GM18870 (cell line): ENCODE measurements around the gene PTPRM.

ENCODE experiments used
- ATAC-seq: cut with Tn5 transposase; IDR thresholded peaks from one replicate; pipeline ENCODE4 v1.9.1; 2021; ENCODE audit warnings: moderate library complexity; ENCODE audit not compliant: unreplicated experiment

Gene PTPRM

DNA sequence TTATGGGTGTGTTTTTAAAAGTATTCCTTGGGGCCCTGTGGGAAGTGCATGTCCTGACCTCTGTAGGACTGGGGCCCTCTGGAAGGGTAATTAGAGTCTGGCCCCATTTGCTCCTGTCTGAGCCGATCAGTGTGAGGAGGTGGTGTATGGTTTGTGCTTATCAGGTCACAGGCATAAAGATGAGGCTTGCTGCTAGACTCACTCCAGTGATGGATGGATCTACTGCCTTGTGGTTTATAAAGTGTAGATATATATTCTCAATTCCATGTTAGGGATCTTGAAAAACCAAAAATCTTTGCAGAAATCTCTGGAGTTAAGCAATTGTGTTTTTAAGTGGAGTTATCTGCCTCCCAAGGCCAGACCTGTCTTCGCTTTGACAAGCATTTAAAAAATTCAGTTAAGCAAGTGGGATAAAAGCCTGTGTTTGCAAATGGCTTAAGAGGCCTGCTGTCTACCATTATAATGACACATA lies 182.4 kb downstream of the PTPRM start:
- ATAC-seq, result no peak

DNA sequence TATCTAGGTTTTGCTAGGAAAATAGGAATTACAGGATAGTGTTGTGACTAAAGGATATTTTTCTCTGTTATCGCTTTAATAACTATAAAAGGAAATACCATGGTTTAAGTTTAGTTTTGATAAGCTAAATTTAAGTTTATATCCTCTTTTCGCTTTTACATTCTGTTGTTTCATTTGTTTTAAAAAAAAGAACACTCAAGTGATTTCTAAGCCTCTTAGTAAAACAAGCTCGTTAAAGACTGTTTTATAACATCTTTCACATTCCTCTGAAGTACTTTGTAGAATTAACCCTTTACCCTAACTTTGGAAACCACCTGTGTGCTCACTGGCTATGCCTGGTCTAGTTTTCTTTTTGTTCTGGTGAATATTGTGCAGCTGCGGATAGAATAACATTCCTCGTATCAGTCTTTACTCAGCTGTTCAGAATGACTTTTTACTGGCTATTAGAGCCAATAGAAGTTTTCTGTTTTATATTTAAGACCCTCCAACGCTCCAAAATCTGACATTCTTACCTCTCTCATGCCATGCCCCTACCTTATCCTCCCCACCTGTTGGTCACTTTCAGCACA lies 183.1 kb downstream of the PTPRM start:
- no peak for ATAC-seq

DNA sequence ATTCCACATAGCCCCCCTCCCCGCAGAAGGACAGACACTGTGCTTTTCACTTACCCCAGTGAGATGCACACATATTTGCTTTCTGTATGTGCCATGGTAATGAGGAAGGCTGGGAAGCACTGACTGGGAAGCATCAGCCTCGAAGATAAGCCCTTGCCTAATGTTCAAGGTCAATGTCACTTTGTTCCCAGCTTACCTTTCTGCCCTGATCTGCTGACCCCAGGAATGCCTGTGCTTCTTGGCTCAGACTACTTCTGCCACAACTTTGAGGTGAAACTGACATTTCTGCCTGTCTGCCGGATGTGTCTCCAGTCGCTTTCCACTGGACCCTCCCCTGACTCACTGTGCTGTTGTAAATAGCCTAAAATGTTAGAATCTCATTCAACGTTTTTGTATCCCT lies 183.8 kb downstream of the PTPRM start:
- no peak for ATAC-seq

- ATAC-seq, result no peak
These were observed 187.1 kb downstream of the PTPRM start for GRCh38 chr18:7754258-7754657.

DNA sequence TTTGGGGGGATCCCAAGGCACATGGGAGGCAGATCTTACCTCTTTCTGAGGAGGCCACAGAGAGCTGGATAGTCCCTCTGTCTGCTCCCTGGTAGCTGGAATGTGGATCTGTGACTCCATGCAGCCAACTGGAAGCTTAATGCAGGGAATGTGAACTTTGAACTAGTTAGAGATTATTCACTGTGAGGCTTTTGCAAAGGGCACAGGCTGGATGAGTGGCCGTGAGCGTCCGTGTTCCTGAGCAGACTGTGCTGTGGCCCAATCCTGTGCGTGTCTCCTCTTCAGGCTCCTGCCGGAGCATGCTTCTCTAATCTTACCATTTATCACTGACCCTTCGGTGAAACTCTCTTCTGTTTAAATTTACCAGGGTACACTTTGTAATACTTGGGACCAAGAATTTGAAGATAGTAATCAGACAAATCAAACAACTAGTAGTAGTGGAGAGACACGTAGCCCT lies 187.6 kb downstream of the PTPRM start:
- no peak for ATAC-seq

- ATAC-seq, result no peak
These were observed 188.8 kb downstream of the PTPRM start for GRCh38 chr18:7755753-7756475.

DNA sequence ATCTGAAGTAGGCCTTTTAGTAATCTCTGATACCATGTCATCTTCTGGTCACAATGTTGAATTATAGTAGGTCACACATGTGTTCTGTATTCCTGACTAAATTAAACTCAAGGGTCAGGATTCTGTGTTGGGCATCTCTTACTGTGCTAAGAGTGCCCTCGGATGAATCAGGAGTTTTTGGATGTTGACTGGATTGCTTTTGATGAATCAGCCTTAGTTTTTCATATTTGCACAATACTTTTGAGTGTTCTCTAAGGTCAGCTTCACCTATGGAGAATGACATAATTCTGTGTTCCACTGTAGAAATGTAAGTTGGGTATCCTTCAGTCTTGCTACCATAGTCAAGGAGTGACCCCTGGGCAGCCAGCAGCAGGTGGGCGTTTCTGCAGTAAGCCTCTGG lies 190.1 kb downstream of the PTPRM start:
- no peak for ATAC-seq

DNA sequence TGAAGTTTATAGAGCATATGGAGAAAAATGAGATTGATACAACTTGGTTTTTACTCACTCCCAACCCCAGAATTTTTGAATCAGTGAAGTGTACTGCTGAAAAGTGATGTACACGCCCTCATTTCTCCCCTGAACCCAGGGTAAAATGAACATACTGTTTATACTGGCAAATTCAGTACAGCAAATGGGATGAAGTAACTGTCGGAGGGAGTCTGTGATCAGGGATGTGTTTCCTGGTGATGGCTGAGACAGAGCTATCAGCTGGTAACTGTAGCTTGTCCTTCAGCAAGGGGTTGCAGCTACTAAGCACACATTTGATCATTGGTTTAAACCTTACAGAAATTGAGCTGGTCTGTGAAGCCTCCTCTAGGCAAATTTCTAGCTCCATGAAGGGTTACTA lies 191.6 kb downstream of the PTPRM start:
- no peak for ATAC-seq

- no peak for ATAC-seq
These were observed 194.1 kb downstream of the PTPRM start for GRCh38 chr18:7760967-7761948.

GRCh38 chr18:7764405-7764804 lies 197.3 kb downstream of the PTPRM start:
- ATAC-seq, result no peak

GRCh38 chr18:7766346-7766745 lies 199.2 kb downstream of the PTPRM start:
- no peak for ATAC-seq

DNA sequence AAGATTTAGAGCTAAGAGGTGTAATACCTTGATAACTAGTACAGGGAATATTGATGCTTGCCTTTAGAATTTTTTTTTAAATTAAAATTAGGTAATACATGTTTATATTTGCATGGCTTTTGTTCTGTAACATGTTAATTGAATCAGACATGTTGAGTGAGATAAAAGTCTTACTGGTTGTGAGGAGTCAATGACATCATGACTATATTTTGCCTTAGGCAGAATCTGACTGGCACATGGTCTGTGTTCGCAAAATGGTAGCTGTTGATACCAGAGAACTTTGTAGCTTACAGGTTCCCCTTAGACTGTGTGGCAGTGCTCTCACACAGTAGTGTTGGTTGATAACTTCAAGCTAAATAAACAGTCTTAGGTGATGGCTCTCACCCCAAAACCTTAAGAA lies 199.7 kb downstream of the PTPRM start:
- ATAC-seq, result no peak

- ATAC-seq, result no peak
These were observed 203.8 kb downstream of the PTPRM start for GRCh38 chr18:7770908-7771307.

GRCh38 chr18:7772510-7772888 lies 205.4 kb downstream of the PTPRM start:
- no peak for ATAC-seq

DNA sequence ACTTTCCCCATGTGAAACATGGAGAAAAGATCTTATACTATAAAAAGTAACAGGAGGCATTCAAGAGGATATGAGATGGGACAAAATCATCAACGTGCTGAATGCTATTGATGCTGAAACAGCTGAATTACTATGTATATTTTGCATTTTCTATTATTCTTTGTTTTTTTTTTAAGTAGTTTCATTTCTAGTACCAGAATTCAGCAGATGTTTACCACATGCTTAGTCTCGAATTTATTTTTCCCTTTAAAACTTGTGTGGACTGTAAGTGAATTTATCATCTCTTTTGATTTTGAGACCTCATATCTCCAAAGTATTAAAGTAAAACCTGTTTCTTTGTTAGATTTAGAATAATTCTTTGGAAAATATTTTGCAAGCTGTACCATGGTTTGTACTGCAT lies 205.8 kb downstream of the PTPRM start:
- no peak for ATAC-seq

- ATAC-seq, result no peak
These were observed 208.0 kb downstream of the PTPRM start for GRCh38 chr18:7775128-7775527.

DNA sequence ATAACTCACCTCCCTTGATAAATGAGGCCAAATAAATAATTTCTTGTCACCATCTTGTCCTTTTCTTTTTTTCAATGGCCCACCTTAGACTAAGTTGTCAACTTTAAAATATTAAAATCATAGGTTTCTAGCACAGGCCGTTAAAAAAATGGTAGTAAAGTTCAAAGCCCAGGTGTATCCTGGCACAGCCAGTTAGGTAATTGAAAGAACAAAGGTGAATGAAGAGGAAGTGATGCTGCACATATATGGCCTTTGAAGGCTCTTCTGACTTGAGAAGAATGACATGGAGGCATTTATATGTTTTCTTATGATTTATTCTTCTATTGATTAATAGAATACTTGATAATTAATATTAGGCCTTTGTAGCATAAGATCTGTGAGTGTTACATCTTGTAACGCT lies 208.7 kb downstream of the PTPRM start:
- ATAC-seq, result no peak

DNA sequence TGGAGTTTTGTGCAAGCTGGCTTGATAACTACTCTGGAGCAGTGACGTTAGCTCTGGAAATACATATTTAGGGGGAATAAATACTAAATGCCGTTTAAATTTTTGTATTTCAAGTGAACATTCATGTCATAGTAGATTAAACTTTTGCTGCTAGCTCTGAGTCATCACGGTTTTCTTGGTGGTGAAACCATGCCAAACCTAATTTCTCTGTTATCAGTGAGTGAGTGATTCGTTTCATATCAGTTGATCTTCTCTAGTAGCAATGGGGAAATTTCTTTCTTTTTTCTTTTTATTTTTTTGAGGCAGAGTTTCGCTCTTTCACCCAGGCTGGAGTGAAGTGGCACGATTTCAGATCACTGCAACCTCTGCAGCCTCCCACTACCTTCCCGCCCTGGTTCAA lies 211.1 kb downstream of the PTPRM start:
- ATAC-seq, result no peak

DNA sequence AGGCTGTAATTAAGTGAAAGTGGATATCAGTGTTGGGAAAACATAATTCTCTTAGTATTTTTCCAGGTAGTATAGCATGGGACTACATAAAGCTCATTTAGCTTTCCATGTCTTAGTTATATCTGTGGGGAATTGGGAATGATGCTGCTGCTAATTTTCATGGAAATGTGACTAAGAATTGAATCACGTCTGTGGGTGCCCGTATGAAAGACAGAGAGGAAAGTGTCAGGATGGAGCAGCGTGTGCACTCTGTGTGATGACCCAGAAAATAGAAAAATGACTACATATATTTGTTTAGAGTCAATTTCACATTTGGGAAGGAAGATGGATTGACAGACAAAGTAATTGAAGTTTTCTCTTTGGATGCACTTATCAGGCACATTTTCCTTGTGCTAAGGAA lies 212.1 kb downstream of the PTPRM start:
- ATAC-seq, result no peak

GRCh38 chr18:7784171-7784570 lies 217.1 kb downstream of the PTPRM start:
- ATAC-seq, result no peak

GRCh38 chr18:7786569-7786968 lies 219.5 kb downstream of the PTPRM start:
- ATAC-seq, result no peak

- no peak for ATAC-seq
These were observed 220.2 kb downstream of the PTPRM start for GRCh38 chr18:7787339-7787738.
